Gastrocnemius medialis (tissue), 4 donors: ENCODE results near the gene ARID4A.

Experiments used
- CTCF ChIP-seq, 5 experiments: fragments of 450-650 bp in 3 of 5; fragments of 200-600 bp in 2 of 5; sonication (generic) in 2 of 5; IDR thresholded peaks in 4 of 5; conservative IDR thresholded peaks in 1 of 5; 1 replicate in 4 of 5; 2 replicates in 1 of 5; pipeline ENCODE4 v1.5.1; 2016 to 2019; ENCODE audit warnings: antibody characterized with exemption in 5 of 5, mild to moderate bottlenecking in 3 of 5, moderate library complexity in 3 of 5
- POLR2A ChIP-seq, 2 donors: fragments of 450-650 bp; IDR thresholded peaks; one replicate each; pipeline ENCODE4 v1.6.1; 2017; ENCODE audit warnings: antibody characterized with exemption in 2 of 2, mild to moderate bottlenecking in 2 of 2, moderate library complexity in 2 of 2

DNA sequence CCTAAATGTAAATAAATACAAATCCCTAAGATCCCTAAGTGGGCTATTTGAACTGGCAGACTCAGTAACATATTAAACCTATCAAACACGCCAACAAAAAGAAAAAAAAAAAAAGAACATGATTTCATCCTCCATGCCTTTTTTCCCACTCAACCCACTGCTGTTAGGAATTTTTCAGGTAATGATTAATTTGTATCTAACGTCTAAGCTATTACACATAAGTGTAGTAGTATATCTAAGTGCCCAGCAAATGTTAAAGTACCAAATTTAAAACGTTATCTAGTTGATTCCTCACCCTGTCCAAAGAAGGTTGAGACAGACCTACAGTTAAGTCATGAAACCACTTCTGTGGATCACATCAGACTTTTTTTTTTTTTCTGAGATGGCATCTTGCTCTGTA is 16.4 kb upstream of the ARID4A start:
- TF ChIP-seq POLR2A (IDR thresholded peaks at IDR 0.05) (no peak), CTCF (IDR thresholded peaks at IDR 0.05 in 4 of 5, conservative IDR thresholded peaks at IDR 0.05 in 1 of 5) (no peak)
